Globus pallidus (tissue), 1 donor: ENCODE results near the gene SMIM34.

Experiments used
- DNase-seq: peaks from one replicate; pipeline ENCODE4 v3.0.0-alpha.2; 2015; ENCODE audit warnings: low spot score

The SMIM34 gene

DNA sequence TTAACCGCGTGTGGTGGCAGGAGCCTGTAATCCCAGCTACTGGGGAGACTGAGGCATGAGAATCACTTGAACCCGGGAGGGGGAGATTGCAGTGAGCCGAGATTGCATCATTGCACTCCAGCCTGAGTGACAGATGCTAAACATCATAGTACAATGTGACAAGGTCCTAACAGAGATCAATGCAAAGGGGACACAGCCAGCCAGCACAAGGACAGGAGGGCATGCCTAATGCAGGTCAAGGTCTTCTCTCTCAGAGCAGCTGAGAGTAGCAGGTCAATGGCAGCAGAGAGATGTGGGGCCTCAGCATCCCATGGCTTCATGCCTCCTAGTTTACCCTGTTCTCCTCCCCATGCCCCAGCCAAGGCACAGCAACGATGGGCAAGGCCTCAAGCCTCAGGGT, 51.4 kb downstream of the SMIM34 start:
- no peak for DNase-seq

DNA sequence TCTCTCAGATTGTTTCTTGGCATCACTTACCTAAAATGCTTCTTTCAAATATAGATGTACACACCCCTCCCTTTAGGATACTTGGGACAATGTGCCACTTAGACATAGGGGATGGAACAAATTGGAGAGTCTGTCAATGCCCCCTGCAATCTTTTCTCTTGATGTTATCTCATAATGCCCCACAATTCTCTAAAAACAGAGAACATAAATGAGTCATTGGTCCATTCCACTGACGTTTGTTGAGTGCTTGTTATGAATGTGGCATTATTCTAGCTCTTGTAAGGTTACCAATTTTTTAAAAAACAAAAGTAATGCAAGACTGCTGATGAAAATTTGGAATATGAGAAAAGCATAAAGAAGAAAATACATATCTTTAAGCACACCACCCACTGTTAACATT, 54.0 kb downstream of the SMIM34 start:
- DNase-seq = no peak
